ENCODE measurements around the gene SPO11. TPM values are rescaled to one million over a fixed set of nuclear protein-coding genes. Genes with fewer than 3 reads are reported as not detected.

Gene SPO11
- total RNA-seq, 1 experiment from 2014 or later = not detected

DNA sequence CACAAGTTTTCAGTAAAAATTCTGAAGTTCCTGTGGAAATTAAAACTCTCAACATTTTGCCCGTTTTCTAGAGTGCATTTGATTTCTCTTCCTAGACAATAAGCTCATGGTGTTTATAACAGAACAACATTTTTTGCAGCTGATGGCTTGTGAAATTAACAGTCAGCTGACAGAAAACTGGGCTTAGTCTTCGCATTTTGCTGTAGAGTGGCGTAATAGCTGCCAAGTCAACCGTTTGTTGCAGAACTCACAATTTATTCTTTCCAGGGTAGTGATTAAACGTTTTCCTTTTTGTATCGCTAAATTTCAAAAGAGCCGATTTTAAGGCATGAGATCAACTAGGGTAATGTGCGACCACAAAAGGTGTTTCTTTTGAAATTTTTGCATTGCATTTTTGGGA, 1.4 kb downstream of the SPO11 start:
- BruUV-seq (replicated peaks) = no TSS peak

More for the DNA sequence above, 1.4 kb downstream of the SPO11 start:
- Histone ChIP-seq H3K79me2 (ENCODE audit: insufficient read depth, low read length) (no peaks in the 10 kb centered on the region), H4K20me1 (ENCODE audit: insufficient read depth) (no peaks in the 10 kb centered on the region), H3K4me1 (ENCODE audit: control insufficient read depth in 1 of 2, insufficient read depth in 2 of 2, low read length in 2 of 2) (peaks cover 12 to 14% of the 10 kb centered on the region in 2 experiments; a peak in 3 of 4 replicates), H3K9ac (ENCODE audit: low read length) (no peak overlapping the region), H3K9me2 (ENCODE audit: insufficient read depth) (no peaks in the 10 kb centered on the region), H3K27ac (ENCODE audit: low read depth, low read length) (no peak overlapping the region), H3K4me2 (ENCODE audit: low read length) (no peak overlapping the region), H3K27me3 (ENCODE audit: insufficient read depth, low read length) (peaks cover 19% of the 10 kb centered on the region), H3K36me3 (ENCODE audit: control insufficient read depth in 1 of 2, insufficient read depth in 2 of 2, low read length in 2 of 2) (no peaks in the 10 kb centered on the region), H3K9me3 (ENCODE audit: control insufficient read depth in 1 of 2, insufficient read depth in 1 of 2, low read depth in 1 of 2, low read length in 2 of 2) (no peaks in the 10 kb centered on the region), H2AFZ (ENCODE audit: low read depth, low read length, poor library complexity, severe bottlenecking) (no peak overlapping the region), H3K4me3 (replicated peaks in 1 of 2; ENCODE audit: low read depth in 1 of 2, low read length in 2 of 2) (no peak overlapping the region)
- no peak for ATAC-seq
- TF ChIP-seq SP1 (IDR thresholded peaks at IDR 0.05; ENCODE audit: low read depth) (no peak), REST (IDR thresholded peaks at IDR 0.05; ENCODE audit: low read depth) (no peak), RAD21 (IDR thresholded peaks at IDR 0.05; ENCODE audit: low read depth) (no peak), EGR1 (IDR thresholded peaks at IDR 0.05; ENCODE audit: low read depth) (no peak), SIN3A (IDR thresholded peaks at IDR 0.05; ENCODE audit: low read depth) (no peak), ATF3 (IDR thresholded peaks at IDR 0.05) (no peak), POLR2A (IDR thresholded peaks at IDR 0.05; ENCODE audit: borderline replicate concordance, extremely low read depth, insufficient read depth, insufficient read length) (no peak), ELF1 (IDR thresholded peaks at IDR 0.05; ENCODE audit: borderline replicate concordance, low read depth) (no peak), ZNF274 (IDR thresholded peaks at IDR 0.05; ENCODE audit: low read depth, low read length) (no peak), EZH2 (IDR thresholded peaks at IDR 0.05) (no peak)
- TF ChIP-seq, protein P1, sequence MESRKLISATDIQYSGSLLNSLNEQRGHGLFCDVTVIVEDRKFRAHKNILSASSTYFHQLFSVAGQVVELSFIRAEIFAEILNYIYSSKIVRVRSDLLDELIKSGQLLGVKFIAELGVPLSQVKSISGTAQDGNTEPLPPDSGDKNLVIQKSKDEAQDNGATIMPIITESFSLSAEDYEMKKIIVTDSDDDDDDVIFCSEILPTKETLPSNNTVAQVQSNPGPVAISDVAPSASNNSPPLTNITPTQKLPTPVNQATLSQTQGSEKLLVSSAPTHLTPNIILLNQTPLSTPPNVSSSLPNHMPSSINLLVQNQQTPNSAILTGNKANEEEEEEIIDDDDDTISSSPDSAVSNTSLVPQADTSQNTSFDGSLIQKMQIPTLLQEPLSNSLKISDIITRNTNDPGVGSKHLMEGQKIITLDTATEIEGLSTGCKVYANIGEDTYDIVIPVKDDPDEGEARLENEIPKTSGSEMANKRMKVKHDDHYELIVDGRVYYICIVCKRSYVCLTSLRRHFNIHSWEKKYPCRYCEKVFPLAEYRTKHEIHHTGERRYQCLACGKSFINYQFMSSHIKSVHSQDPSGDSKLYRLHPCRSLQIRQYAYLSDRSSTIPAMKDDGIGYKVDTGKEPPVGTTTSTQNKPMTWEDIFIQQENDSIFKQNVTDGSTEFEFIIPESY (IDR thresholded peaks at IDR 0.05; ENCODE audit: extremely low read depth, insufficient replicate concordance, low read length) = no peak
- POLR2A ChIA-PET = no interaction called here
- CTCF ChIA-PET = interaction anchor here (1.0 to 3.2 kb wide), 4 partner anchors 9 to 244 kb away, joined by 3 to 19 read pairs (median 4); no protein-coding TSS in a partner anchor
- DNase-seq (ENCODE audit: low read depth, low spot score) = no peak
- RAD21 ChIA-PET (ENCODE audit: low non-redundant PET in 1 of 2, low total read pairs in 2 of 2, uncharacterized antibody in 2 of 2, unreplicated experiment in 2 of 2) = interaction anchor here in 1 of 2 experiments (1.2 kb wide), 1 partner anchor 239 kb away, joined by 3 read pairs; no protein-coding TSS in a partner anchor
- intact Hi-C loops (cut with micrococcal nuclease) = no loop called here
